Thymus (tissue), 11 donors: ENCODE measurements around the gene SLC22A31. TPM values are rescaled to one million over a fixed set of nuclear protein-coding genes. Genes with fewer than 3 reads are reported as not detected.
"Not testable (repeated sequence)": the region's sequence is repeated elsewhere in the genome, so short reads cannot be mapped to it uniquely, and the experiment has no call there.

ENCODE experiments used
- DNase-seq, 9 donors: peaks; one replicate each; pipeline ENCODE4 v3.0.0-alpha.2; 2013; ENCODE audit warnings: low spot score in 9 of 9, low read depth in 6 of 9, missing footprints in 1 of 9
- H3K27ac ChIP-seq, 2 donors: one replicate each; pipeline ENCODE4 v1.5.1; 2013; ENCODE audit warnings: control low read depth in 1 of 2, low read depth in 1 of 2, low read length in 1 of 2, mild to moderate bottlenecking in 1 of 2, moderate library complexity in 1 of 2
- H3K27me3 ChIP-seq, 2 donors: one replicate each; pipeline ENCODE4 v1.5.1; 2013; ENCODE audit warnings: low read length in 1 of 2; ENCODE audit not compliant: control insufficient read depth in 2 of 2, insufficient read depth in 1 of 2
- H3K36me3 ChIP-seq, 2 donors: one replicate each; pipeline ENCODE4 v1.5.1; 2013; ENCODE audit warnings: low read length in 1 of 2, mild to moderate bottlenecking in 1 of 2, moderate library complexity in 1 of 2; ENCODE audit not compliant: control insufficient read depth in 2 of 2, insufficient read depth in 2 of 2
- H3K4me1 ChIP-seq, 2 donors: one replicate each; pipeline ENCODE4 v1.5.1; 2013; ENCODE audit warnings: low read length in 2 of 2; ENCODE audit not compliant: control insufficient read depth in 2 of 2, insufficient read depth in 2 of 2
- H3K4me3 ChIP-seq, 2 donors: one replicate each; pipeline ENCODE4 v1.5.1; 2013; ENCODE audit warnings: low read length in 2 of 2, control low read depth in 1 of 2, mild to moderate bottlenecking in 1 of 2
- H3K9me3 ChIP-seq, 2 donors: one replicate each; pipeline ENCODE4 v1.5.1; 2013; ENCODE audit warnings: low read length in 1 of 2, mild to moderate bottlenecking in 1 of 2; ENCODE audit not compliant: control insufficient read depth in 2 of 2, insufficient read depth in 1 of 2
- WGBS: extraction: QIAGEN DNeasy Blood & Tissue Kit; methylation state at CpG from one replicate; pipeline ENCODE4 v1.1.7; 2013; 5-methylcytosine and 5-hydroxymethylcytosine counted together
- polyA plus RNA-seq: library from polyadenylated mRNA; stranded (reverse); fragments of 200-250 nt; gene quantifications from one replicate; pipeline ENCODE4 v1.2.3, GENCODE V29; 2013
- total RNA-seq: library from RNA; stranded (reverse); fragments of 120-200 nt; gene quantifications from one replicate; pipeline ENCODE4 v1.2.4, GENCODE V29; 2013
- donor health status: healthy.

Gene SLC22A31
- total and polyA plus RNA-seq, 2 donors: 0.33 to 0.94 TPM

- peaks cover 4 to 68% of the 10 kb centered on the region in 2 donors for H3K27me3 ChIP-seq
- 8% methylated on average over 74 of the region's 74 CpGs for WGBS
- H3K4me1 ChIP-seq: peaks cover 12 to 44% of the 10 kb centered on the region in 2 donors
- peaks cover 0 to 14% of the 10 kb centered on the region in 2 donors for H3K9me3 ChIP-seq
- H3K27ac ChIP-seq: peak within 1 kb of the TSS in 1 of 2 donors; percentile 30
- no peaks in the 10 kb centered on the region for H3K36me3 ChIP-seq
- DNase-seq: peak; percentile 83 to 96 (median 92)
- peak within 1 kb of the TSS; percentile 20 to 41 for H3K4me3 ChIP-seq
These were observed 28.8 kb downstream of the SLC22A31 start, which contains the start of gene CDH15 for GRCh38 chr16:89171216-89172170. Gene CDH15 (plus strand): TSS chr16:89171748. CDS start chr16:89171832, 84 bp downstream.

GRCh38 chr16:89170346-89171215, 29.8 kb downstream of the SLC22A31 start:
- Histone ChIP-seq H3K9me3 (peaks cover 0 to 14% of the 10 kb centered on the region in 2 donors), H3K36me3 (no peaks in the 10 kb centered on the region), H3K27me3 (peaks cover 4 to 65% of the 10 kb centered on the region in 2 donors), H3K4me3 (peak overlapping the region; percentile 20 to 41), H3K4me1 (peaks cover 12 to 47% of the 10 kb centered on the region in 2 donors), H3K27ac (peak overlapping the region in 1 of 2 donors; percentile 30)
- 20% methylated on average over 34 of the region's 34 CpGs for WGBS
- DNase-seq: peak in 2 of 9 donors; percentile 26 to 53

- H3K27me3 ChIP-seq: peaks cover 4 to 58% of the 10 kb centered on the region in 2 donors
- WGBS: 75% methylated on average over 14 of the region's 14 CpGs
- H3K27ac ChIP-seq: no peak overlapping the region
- no peak for DNase-seq
- H3K36me3 ChIP-seq: no peaks in the 10 kb centered on the region
- H3K4me1 ChIP-seq: peaks cover 12 to 52% of the 10 kb centered on the region in 2 donors
- H3K4me3 ChIP-seq: no peak overlapping the region
- peaks cover 0 to 14% of the 10 kb centered on the region in 2 donors for H3K9me3 ChIP-seq
These were observed 30.6 kb downstream of the SLC22A31 start for GRCh38 chr16:89169778-89170177.

DNA sequence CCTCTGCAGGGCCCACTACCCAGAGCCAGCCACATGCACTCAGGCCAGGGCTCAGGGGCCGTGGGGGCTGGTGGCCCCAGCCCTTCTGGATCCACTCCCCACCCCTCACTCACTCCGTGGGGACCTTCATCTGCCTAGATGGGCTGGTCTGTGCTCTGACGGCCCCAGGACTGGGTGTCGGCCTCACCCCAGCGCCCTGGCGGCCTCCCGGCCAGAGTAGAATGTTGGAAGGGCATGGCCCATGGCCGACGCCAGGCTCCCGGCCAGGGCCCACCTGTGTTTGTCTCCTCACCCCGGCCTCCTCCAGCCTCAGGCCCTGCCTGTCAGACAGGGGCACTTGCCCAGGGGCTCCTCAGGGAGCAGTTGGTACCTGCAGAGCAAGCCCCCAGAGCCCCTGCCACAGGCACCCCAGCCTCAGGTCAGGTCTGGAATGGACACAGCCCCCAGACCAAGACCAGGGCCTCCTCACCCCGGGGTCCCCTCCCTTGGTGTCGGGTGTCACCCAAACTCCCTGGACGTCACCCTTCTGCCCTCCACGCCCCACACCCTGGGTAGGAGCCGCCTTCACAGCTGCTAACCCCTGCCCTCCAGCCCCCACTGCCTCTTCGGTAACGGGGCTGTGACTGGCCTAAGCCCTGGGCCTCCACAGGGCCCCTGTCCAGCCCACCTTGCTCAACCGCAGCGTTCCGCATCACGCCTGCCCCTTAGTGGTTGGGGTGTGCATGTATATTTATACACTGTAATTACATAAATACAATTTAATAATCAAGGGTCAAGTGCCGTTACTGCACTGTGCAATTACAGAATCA, 31.8 kb downstream of the SLC22A31 start:
- WGBS: 93% methylated on average over 23 of the region's 23 CpGs
- Histone ChIP-seq H3K27ac (no peak overlapping the region), H3K9me3 (peaks cover 0 to 14% of the 10 kb centered on the region in 2 donors), H3K27me3 (peaks cover 4 to 46% of the 10 kb centered on the region in 2 donors), H3K36me3 (no peaks in the 10 kb centered on the region), H3K4me3 (no peak overlapping the region), H3K4me1 (peaks cover 12 to 58% of the 10 kb centered on the region in 2 donors)
- no peak for DNase-seq

- peak; percentile 34 to 90 (median 81) for DNase-seq
- Histone ChIP-seq H3K4me1 (peaks cover 20 to 69% of the 10 kb centered on the region in 2 donors), H3K9me3 (peaks cover 0 to 14% of the 10 kb centered on the region in 2 donors), H3K27me3 (peaks cover 2 to 35% of the 10 kb centered on the region in 2 donors), H3K27ac (no peak overlapping the region), H3K36me3 (no peaks in the 10 kb centered on the region), H3K4me3 (no peak overlapping the region)
- WGBS: 26% methylated on average over 18 of the region's 18 CpGs
These were observed 32.9 kb downstream of the SLC22A31 start for GRCh38 chr16:89167425-89167941.

DNA sequence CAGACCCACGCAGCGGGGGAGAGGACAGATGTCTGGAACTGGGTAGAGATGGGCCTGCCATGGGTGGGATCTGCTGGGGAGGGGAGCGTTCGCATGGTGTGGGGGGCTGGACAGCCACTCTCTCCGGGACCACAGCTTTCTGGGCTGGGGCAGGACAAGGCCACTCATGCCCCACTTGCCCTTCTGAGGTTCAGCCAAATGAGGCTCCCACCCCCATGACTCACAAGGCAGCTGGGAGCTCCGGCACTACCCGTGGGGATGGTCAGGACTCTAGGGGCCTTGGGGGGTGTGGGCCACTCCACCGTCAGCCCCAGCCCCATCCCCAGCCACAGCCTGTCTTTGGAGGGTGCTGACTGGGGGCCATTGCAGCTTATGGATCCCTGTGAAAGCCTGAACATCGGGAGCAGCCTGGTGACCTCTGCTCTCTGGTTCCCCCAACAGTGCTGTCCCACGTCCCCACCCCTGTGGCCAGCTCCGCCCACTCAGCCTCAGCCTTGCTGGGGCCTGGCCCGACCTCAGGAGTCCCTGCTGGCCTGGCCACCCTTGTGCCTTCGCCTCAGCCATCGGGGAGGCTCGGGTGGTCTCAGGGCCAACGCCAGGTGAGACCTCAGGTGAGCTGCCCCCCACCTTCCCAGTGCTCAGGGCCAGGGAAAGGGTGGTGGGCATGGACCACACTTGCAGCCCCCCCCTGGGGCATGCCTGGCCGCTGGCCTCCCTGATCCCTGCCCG, 33.5 kb downstream of the SLC22A31 start:
- Histone ChIP-seq H3K4me1 (peaks cover 26 to 73% of the 10 kb centered on the region in 2 donors), H3K4me3 (no peak overlapping the region), H3K27ac (no peak overlapping the region), H3K36me3 (no peaks in the 10 kb centered on the region), H3K27me3 (peaks cover 0 to 29% of the 10 kb centered on the region in 2 donors), H3K9me3 (peaks cover 0 to 14% of the 10 kb centered on the region in 2 donors)
- 89% methylated on average over 18 of the region's 18 CpGs for WGBS
- DNase-seq: no peak

- Histone ChIP-seq H3K9me3 (peaks cover 0 to 11% of the 10 kb centered on the region in 2 donors), H3K27me3 (peaks cover 0 to 20% of the 10 kb centered on the region in 2 donors), H3K4me1 (peaks cover 23 to 70% of the 10 kb centered on the region in 2 donors)
- whole genome bisulfite sequencing: 96% methylated on average over 10 of the region's 10 CpGs
- H3K27ac ChIP-seq, H3K36me3 ChIP-seq, H3K4me3 ChIP-seq, DNase-seq: not testable (repeated sequence)
These were observed 34.7 kb downstream of the SLC22A31 start for GRCh38 chr16:89165681-89165979.
